ENCODE data around the gene RGL3. TPM values are rescaled to one million over a fixed set of nuclear protein-coding genes. Genes with fewer than 3 reads are reported as not detected.

The RGL3 gene
- total RNA-seq, 1 experiment from 2014 or later, result 65.9 TPM

GRCh38 chr19:11463391-11463790 lies 44.3 kb upstream of the RGL3 start:
- no peak overlapping the region for H3K27ac ChIP-seq (ENCODE audit: insufficient read length, low read depth, low read length)
- H2BK120ac ChIP-seq (ENCODE audit: low read depth, low read length, poor library complexity, severe bottlenecking), result no peak overlapping the region
- H3K14ac ChIP-seq (ENCODE audit: insufficient read depth, low read length), result no peak overlapping the region; the same call in 1 of the 2 replicates
- H2BK20ac ChIP-seq (ENCODE audit: low read depth, low read length, poor library complexity, severe bottlenecking), result no peak overlapping the region
- H3T11ph ChIP-seq (ENCODE audit: low read length), result no peak overlapping the region
- peaks cover 9% of the 10 kb centered on the region; the same call in 1 of the 2 replicates for H3K4me1 ChIP-seq (ENCODE audit: insufficient read depth, low read length)
- H3K27me3 Mint-ChIP-seq (ENCODE audit: low read depth), result peaks cover 4% of the 10 kb centered on the region; the same call in 1 of the 2 replicates
- H3K9ac ChIP-seq (ENCODE audit: extremely low read depth, insufficient read length, low read length), result no peak overlapping the region
- H2AFZ ChIP-seq (ENCODE audit: low read length), result no peak overlapping the region
- peak overlapping the region in 2 of 3 experiments; percentile 14 to 17; a peak in 2 of 7 replicates for H3K27ac Mint-ChIP-seq
- no peak for DNase-seq
- H4K91ac ChIP-seq (ENCODE audit: insufficient read length, low read depth, low read length), result no peak overlapping the region
- no peak for TF ChIP-seq CTCF (conservative IDR thresholded peaks at IDR 0.05)
- H3K36me3 Mint-ChIP-seq (ENCODE audit: insufficient read depth in 1 of 3, low read depth in 3 of 3), result no peaks in the 10 kb centered on the region
- 0 out of 2 replicates have a peak overlapping the region, but pooled peaks have one; percentile 34 for H2BK15ac ChIP-seq (ENCODE audit: low read depth, low read length)
- no peak overlapping the region for H2BK5ac ChIP-seq (ENCODE audit: insufficient read length, low read length)
- no peak overlapping the region for H3K18ac ChIP-seq (ENCODE audit: insufficient read length, low read depth, low read length)
- H4K5ac ChIP-seq (ENCODE audit: insufficient read length, low read depth, low read length), result no peak overlapping the region
- H3K79me1 ChIP-seq (ENCODE audit: insufficient read depth, low read depth, low read length, poor library complexity, severe bottlenecking), result no peaks in the 10 kb centered on the region
- peaks cover 7 to 11% of the 10 kb centered on the region in 2 experiments for H3K4me1 Mint-ChIP-seq
- no peak overlapping the region for H3K23ac ChIP-seq (ENCODE audit: insufficient read length, low read depth, low read length)
- H3K4me2 ChIP-seq (ENCODE audit: insufficient read depth, insufficient read length, low read length), result no peak overlapping the region
- no peaks in the 10 kb centered on the region for H3K23me2 ChIP-seq (ENCODE audit: insufficient read length, low read depth, low read length, poor library complexity, severe bottlenecking)
- H3K56ac ChIP-seq (ENCODE audit: insufficient read length, low read depth, low read length), result no peak overlapping the region
- H3K9me3 ChIP-seq (ENCODE audit: control insufficient read depth, low read depth, low read length), result no peaks in the 10 kb centered on the region
- H3K9me3 Mint-ChIP-seq, result no peaks in the 10 kb centered on the region; a peak in 1 of 5 replicates
- no peak overlapping the region for H3K4ac ChIP-seq (ENCODE audit: low read depth, low read length)
- no CpG with 5 or more reads among the region's 12 CpGs for WGBS (ENCODE audit: extremely low coverage, insufficient read length, low lambda C conversion rate)
- no peak overlapping the region for H2AK5ac ChIP-seq (ENCODE audit: insufficient read length, low read length)
- H3K4me3 Mint-ChIP-seq, result no peak overlapping the region
- H3K27me3 ChIP-seq (ENCODE audit: insufficient read depth, low read length), result no peaks in the 10 kb centered on the region
- no peaks in the 10 kb centered on the region for H4K20me1 ChIP-seq (ENCODE audit: control insufficient read depth, insufficient read depth, insufficient read length)
- no peak overlapping the region for H4K8ac ChIP-seq (replicated peaks; ENCODE audit: insufficient read length, low read depth, low read length)
- no peaks in the 10 kb centered on the region for H3K79me2 ChIP-seq (ENCODE audit: insufficient read depth, low read length)
- H2BK12ac ChIP-seq (ENCODE audit: insufficient read length, low read depth, low read length), result no peak overlapping the region

All from H9 (cell line).